GM18873 (cell line): ENCODE results near the gene SEPTIN10.
A peak's percentile ranks its signal among the peaks of the same experiment; 100 is the strongest.

ENCODE experiments used
- ATAC-seq: cut with Tn5 transposase; IDR thresholded peaks from one replicate; pipeline ENCODE4 v1.9.1; 2021; ENCODE audit warnings: mild to moderate bottlenecking, moderate library complexity, moderate number of reproducible peaks; ENCODE audit not compliant: unreplicated experiment, low FRiP score

Gene SEPTIN10

GRCh38 chr2:109527079-109527478, 86.7 kb downstream of the SEPTIN10 start:
- no peak for ATAC-seq

GRCh38 chr2:109526442-109526970, 87.3 kb downstream of the SEPTIN10 start:
- ATAC-seq, result no peak

GRCh38 chr2:109525836-109526235, 87.9 kb downstream of the SEPTIN10 start:
- ATAC-seq, result no peak

GRCh38 chr2:109523536-109524361, 90.0 kb downstream of the SEPTIN10 start:
- ATAC-seq, result no peak

GRCh38 chr2:109523121-109523520, 90.6 kb downstream of the SEPTIN10 start:
- ATAC-seq, result no peak

GRCh38 chr2:109522063-109522374, 91.7 kb downstream of the SEPTIN10 start:
- ATAC-seq, result no peak

GRCh38 chr2:109521233-109522062, 92.3 kb downstream of the SEPTIN10 start:
- no peak for ATAC-seq

- ATAC-seq, result no peak
Measured at GRCh38 chr2:109519513-109519912, 94.3 kb downstream of the SEPTIN10 start.

GRCh38 chr2:109517118-109517889, 96.5 kb downstream of the SEPTIN10 start:
- no peak for ATAC-seq

GRCh38 chr2:109516445-109517117, 97.2 kb downstream of the SEPTIN10 start:
- ATAC-seq, result no peak

GRCh38 chr2:109514857-109515256, 98.9 kb downstream of the SEPTIN10 start:
- ATAC-seq, result no peak

- ATAC-seq, result peak; percentile 73
Measured at GRCh38 chr2:109513749-109514588, 99.8 kb downstream of the SEPTIN10 start.

- ATAC-seq, result no peak
Measured at GRCh38 chr2:109513230-109513629, 100.5 kb downstream of the SEPTIN10 start.

GRCh38 chr2:109512076-109512475, 101.7 kb downstream of the SEPTIN10 start:
- no peak for ATAC-seq

GRCh38 chr2:109511168-109511567, 102.6 kb downstream of the SEPTIN10 start:
- ATAC-seq, result no peak

GRCh38 chr2:109510136-109511028, 103.4 kb downstream of the SEPTIN10 start:
- no peak for ATAC-seq

GRCh38 chr2:109508556-109508955, 105.2 kb downstream of the SEPTIN10 start:
- ATAC-seq, result no peak

- ATAC-seq, result no peak
Measured at GRCh38 chr2:109507828-109508227, 105.9 kb downstream of the SEPTIN10 start.
